Stomach (tissue), 9 donors: ENCODE data around the gene RASSF3. TPM values are rescaled to one million over a fixed set of nuclear protein-coding genes. Genes with fewer than 3 reads are reported as not detected.

Experiments used
- DNase-seq, 2 donors: peaks; one replicate each; pipeline versions ENCODE4 v3.0.0 to v3.0.0-alpha.2; 2013 to 2019
- H3K27ac ChIP-seq, 5 donors: fragments of 200-600 bp in 4 of 5; sonication (generic) in 4 of 5; one replicate each; pipeline ENCODE4 v1.5.1; 2013 to 2019; ENCODE audit warnings: mild to moderate bottlenecking in 1 of 5, moderate library complexity in 1 of 5
- H3K27me3 ChIP-seq, 3 donors: fragments of 200-600 bp; sonication (generic); one replicate each; pipeline ENCODE4 v1.5.1; 2017 to 2019; ENCODE audit warnings: mixed run types in 1 of 3
- H3K36me3 ChIP-seq, 4 donors: fragments of 200-600 bp; sonication (generic); 1 replicate in 3 of 4; 2 replicates in 1 of 4; pipeline ENCODE4 v1.5.1; 2016 to 2019
- H3K4me1 ChIP-seq, 4 donors: fragments of 200-600 bp; sonication (generic); one replicate each; pipeline ENCODE4 v1.5.1; 2016 to 2019
- H3K4me3 ChIP-seq, 4 donors: fragments of 200-600 bp; sonication (generic) in 3 of 4; one replicate each; pipeline ENCODE4 v1.5.1; 2016 to 2019; ENCODE audit warnings: mild to moderate bottlenecking in 1 of 4
- H3K9me3 ChIP-seq, 4 donors: fragments of 200-600 bp; sonication (generic); one replicate each; pipeline ENCODE4 v1.5.1; 2016 to 2019
- CTCF ChIP-seq, 7 experiments: fragments of 450-650 bp in 4 of 7; fragments of 200-600 bp in 3 of 7; sonication (generic) in 3 of 7; IDR thresholded peaks; one replicate each; pipeline ENCODE4 v1.5.1; 2016 to 2019; ENCODE audit warnings: antibody characterized with exemption in 7 of 7, control low read depth in 2 of 7, mild to moderate bottlenecking in 1 of 7
- EP300 ChIP-seq: sonication (generic); formaldehyde crosslinking; IDR thresholded peaks from one replicate; pipeline ENCODE4 v1.6.1; 2017; ENCODE audit warnings: antibody characterized with exemption
- POLR2A ChIP-seq, 4 donors: fragments of 450-650 bp; IDR thresholded peaks; one replicate each; pipeline ENCODE4 v1.6.1; 2016; ENCODE audit warnings: antibody characterized with exemption in 4 of 4, control low read depth in 2 of 4, mild to moderate bottlenecking in 1 of 4, moderate library complexity in 1 of 4
- POLR2AphosphoS5 ChIP-seq, 3 donors: sonication (generic); formaldehyde crosslinking; IDR thresholded peaks; one replicate each; pipeline ENCODE4 v1.6.1; 2016; ENCODE audit warnings: antibody characterized with exemption in 3 of 3
- WGBS, 5 donors: extraction: QIAGEN DNeasy Blood & Tissue Kit in 3 of 5; methylation state at CpG; one replicate each; pipeline versions ENCODE4 v1.1.5 to v1.1.7; 2013 to 2018; 5-methylcytosine and 5-hydroxymethylcytosine counted together
- intact Hi-C: fragments of 100-400 bp; cut with DNase I; formaldehyde crosslinking; loops from one replicate; pipeline ENCODE4 v1.15.1; 2023; ENCODE audit warnings: low total_unique reads
- polyA plus RNA-seq, 3 donors: library from polyadenylated mRNA; stranded (reverse); fragments of 200-250 nt; gene quantifications; one replicate each; pipeline ENCODE4 v1.2.3, GENCODE V29; 2013
- total RNA-seq, 5 donors: library from RNA; depleted of rRNA; stranded (reverse); fragments of >200 nt; gene quantifications; one replicate each; pipeline versions ENCODE4 v1.1.0 to v1.2.3, GENCODE V29; 2014 to 2016
- donor health status: healthy with polysubstance abuse.
- donor health status: Bipolar disorder and iron deficiency.
- donor health status: healthy.

The RASSF3 gene
- total and polyA plus RNA-seq, 8 donors = 29.3 to 109 (median 54.8) TPM

GRCh38 chr12:64681200-64682052 is 71.1 kb downstream of the RASSF3 start:
- intact Hi-C loops = no loop called here
- H3K27ac ChIP-seq = peak overlapping the region; percentile 14 to 91 (median 86)
- WGBS, 5 donors = 73 to 88% (median 87%) methylated on average over 5 of the region's 5 CpGs
- H3K4me3 ChIP-seq = no peak overlapping the region
- DNase-seq = no peak
- H3K36me3 ChIP-seq = peaks cover 11 to 17% (median 15%) of the 10 kb centered on the region in 4 donors
- H3K27me3 ChIP-seq = no peaks in the 10 kb centered on the region
- no peaks in the 10 kb centered on the region for H3K9me3 ChIP-seq
- TF ChIP-seq POLR2AphosphoS5 (IDR thresholded peaks at IDR 0.05) (no peak), POLR2A (IDR thresholded peaks at IDR 0.05) (no peak), CTCF (IDR thresholded peaks at IDR 0.05) (no peak), EP300 (no peak)
- peaks cover 28 to 93% (median 67%) of the 10 kb centered on the region in 4 donors for H3K4me1 ChIP-seq

GRCh38 chr12:64682572-64683277 is 72.4 kb downstream of the RASSF3 start:
- TF ChIP-seq POLR2A (IDR thresholded peaks at IDR 0.05) (no peak), POLR2AphosphoS5 (IDR thresholded peaks at IDR 0.05) (peak; percentile 81 to 97 (median 87)), CTCF (IDR thresholded peaks at IDR 0.05) (no peak), EP300 (peak; percentile 95)
- Histone ChIP-seq H3K27ac (peak overlapping the region in 4 of 5 donors; percentile 82 to 91 (median 88)), H3K4me3 (no peak overlapping the region), H3K36me3 (peaks cover 22 to 26% (median 23%) of the 10 kb centered on the region in 4 donors), H3K27me3 (no peaks in the 10 kb centered on the region), H3K4me1 (peaks cover 31 to 89% (median 62%) of the 10 kb centered on the region in 4 donors), H3K9me3 (no peaks in the 10 kb centered on the region)
- DNase-seq = peak in 1 of 2 donors; percentile 88
- 37 to 59% (median 59%) methylated on average over 6 of the region's 6 CpGs for WGBS, 5 donors
- intact Hi-C loops = no loop called here

- Histone ChIP-seq H3K27ac (peak overlapping the region in 4 of 5 donors; percentile 38 to 91 (median 86)), H3K9me3 (no peaks in the 10 kb centered on the region), H3K4me3 (no peak overlapping the region), H3K36me3 (peaks cover 22 to 37% (median 31%) of the 10 kb centered on the region in 4 donors), H3K27me3 (no peaks in the 10 kb centered on the region), H3K4me1 (peaks cover 39 to 89% (median 66%) of the 10 kb centered on the region in 4 donors)
- TF ChIP-seq CTCF (IDR thresholded peaks at IDR 0.05) = no peak
- TF ChIP-seq POLR2AphosphoS5 (IDR thresholded peaks at IDR 0.05) = no peak
- TF ChIP-seq EP300 = no peak
- TF ChIP-seq POLR2A (IDR thresholded peaks at IDR 0.05) = no peak
- 84 to 89% (median 88%) methylated on average over 10 of the region's 10 CpGs for WGBS, 5 donors
- no peak for DNase-seq
- intact Hi-C loops = no loop called here
Measured at GRCh38 chr12:64683816-64684543, 73.7 kb downstream of the RASSF3 start.

- H3K27me3 ChIP-seq = no peaks in the 10 kb centered on the region
- no peaks in the 10 kb centered on the region for H3K9me3 ChIP-seq
- no peak overlapping the region for H3K4me3 ChIP-seq
- peaks cover 28 to 83% (median 58%) of the 10 kb centered on the region in 4 donors for H3K4me1 ChIP-seq
- TF ChIP-seq CTCF (IDR thresholded peaks at IDR 0.05) = no peak
- no peak for TF ChIP-seq EP300
- no peak for TF ChIP-seq POLR2A (IDR thresholded peaks at IDR 0.05)
- TF ChIP-seq POLR2AphosphoS5 (IDR thresholded peaks at IDR 0.05) = no peak
- H3K27ac ChIP-seq = peak overlapping the region in 4 of 5 donors; percentile 30 to 91 (median 64)
- no peak for DNase-seq
- 87 to 98% (median 91%) methylated on average over 6 of the region's 6 CpGs for WGBS, 5 donors
- H3K36me3 ChIP-seq = peaks cover 22 to 38% (median 31%) of the 10 kb centered on the region in 4 donors
- intact Hi-C loops = no loop called here
Measured at GRCh38 chr12:64685050-64685449, 74.8 kb downstream of the RASSF3 start.
